IgD-negative memory B cell (primary cell): ENCODE measurements around the gene CUL3. TPM values are rescaled to one million over a fixed set of nuclear protein-coding genes. Genes with fewer than 3 reads are reported as not detected.
"Not testable (repeated sequence)": the region's sequence is repeated elsewhere in the genome, so short reads cannot be mapped to it uniquely, and the experiment has no call there.

Experiments
- H3K27ac Mint-ChIP-seq, 3 donors: one replicate each; pipeline ENCODE4 v1.8.0; 2020 to 2022; ENCODE audit warnings: mild to moderate bottlenecking in 3 of 3, mixed read lengths in 3 of 3, moderate library complexity in 1 of 3
- H3K27me3 Mint-ChIP-seq: one replicate; pipeline ENCODE4 v1.8.0; 2021; ENCODE audit warnings: mixed read lengths
- H3K36me3 Mint-ChIP-seq: one replicate; pipeline ENCODE4 v1.8.0; 2020; ENCODE audit warnings: mild to moderate bottlenecking, mixed read lengths
- H3K4me1 Mint-ChIP-seq, 3 donors: one replicate each; pipeline ENCODE4 v1.8.0; 2020 to 2022; ENCODE audit warnings: mixed read lengths in 3 of 3, mild to moderate bottlenecking in 1 of 3
- H3K4me3 Mint-ChIP-seq, 4 donors: one replicate each; pipeline ENCODE4 v1.8.0; 2020 to 2022; ENCODE audit warnings: mild to moderate bottlenecking in 4 of 4, mixed read lengths in 4 of 4, moderate library complexity in 3 of 4
- H3K9me3 Mint-ChIP-seq, 3 donors: one replicate each; pipeline ENCODE4 v1.8.0; 2020 to 2021; ENCODE audit warnings: mixed read lengths in 3 of 3, mild to moderate bottlenecking in 1 of 3
- polyA plus RNA-seq: library from polyadenylated mRNA; unstranded; fragments of 300-500 nt; fragmentation: Illumina TruSeq; gene quantifications from one replicate; pipeline ENCODE4 v1.2.3, GENCODE V29; 2021

Gene CUL3
- polyA plus RNA-seq: 31.8 TPM

DNA sequence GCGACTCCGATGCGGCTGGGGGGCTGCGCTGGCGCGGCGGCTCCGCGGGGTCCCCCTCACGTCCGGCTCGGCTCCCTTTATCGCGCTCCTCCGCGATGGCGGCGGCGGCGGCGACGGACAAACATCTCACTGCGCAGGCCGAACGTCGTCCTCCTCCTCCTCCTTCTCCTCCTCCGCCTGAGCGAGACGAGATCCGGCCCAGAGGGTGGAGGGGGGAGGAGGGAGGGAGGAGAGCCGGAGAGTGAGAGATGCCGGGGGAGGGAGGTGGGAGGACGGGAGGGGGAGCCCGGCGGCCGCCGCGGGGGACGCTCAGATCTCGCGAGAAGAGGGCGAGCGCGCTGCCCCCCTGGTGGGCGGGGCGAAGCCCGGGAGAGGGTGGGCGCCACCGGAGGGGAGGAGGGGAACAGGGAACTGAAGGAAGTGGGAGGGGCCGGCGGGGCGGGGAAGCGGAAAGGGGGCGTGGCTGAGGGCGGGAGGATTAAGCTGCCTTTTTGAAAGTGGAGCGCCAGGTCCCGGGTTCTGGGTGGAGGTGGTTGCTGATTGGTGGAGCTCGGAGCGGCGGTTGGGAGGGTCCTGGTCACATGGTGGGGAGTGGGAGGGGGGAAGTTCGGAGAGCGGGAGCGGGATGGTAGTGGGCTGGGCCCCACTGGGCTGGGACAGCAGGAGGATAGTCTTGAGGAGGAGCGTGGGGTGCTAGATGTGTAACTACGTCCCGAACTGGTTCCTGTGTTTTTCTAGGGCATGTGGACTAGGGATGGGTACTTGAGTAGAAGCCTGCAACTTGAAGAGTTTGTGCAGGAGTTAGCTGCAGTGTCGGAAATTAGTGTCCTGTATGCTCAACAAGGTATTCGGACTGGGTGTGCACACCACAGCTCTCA is at the start of gene CUL3:
TSS of gene CUL3 (minus strand) at position 153 of the 878 bp plus-strand sequence. CDS start 354 bp downstream, outside the sequence.
- Mint-ChIP-seq H3K36me3 (peaks cover 4% of the 10 kb centered on the region), H3K4me3 (peak within 1 kb of the TSS; percentile 94 to 100 (median 98)), H3K9me3 (no peaks in the 10 kb centered on the region), H3K4me1 (peaks cover 21 to 26% (median 22%) of the 10 kb centered on the region in 3 donors), H3K27me3 (no peaks in the 10 kb centered on the region), H3K27ac (peak within 1 kb of the TSS; percentile 95 to 96 (median 95))

DNA sequence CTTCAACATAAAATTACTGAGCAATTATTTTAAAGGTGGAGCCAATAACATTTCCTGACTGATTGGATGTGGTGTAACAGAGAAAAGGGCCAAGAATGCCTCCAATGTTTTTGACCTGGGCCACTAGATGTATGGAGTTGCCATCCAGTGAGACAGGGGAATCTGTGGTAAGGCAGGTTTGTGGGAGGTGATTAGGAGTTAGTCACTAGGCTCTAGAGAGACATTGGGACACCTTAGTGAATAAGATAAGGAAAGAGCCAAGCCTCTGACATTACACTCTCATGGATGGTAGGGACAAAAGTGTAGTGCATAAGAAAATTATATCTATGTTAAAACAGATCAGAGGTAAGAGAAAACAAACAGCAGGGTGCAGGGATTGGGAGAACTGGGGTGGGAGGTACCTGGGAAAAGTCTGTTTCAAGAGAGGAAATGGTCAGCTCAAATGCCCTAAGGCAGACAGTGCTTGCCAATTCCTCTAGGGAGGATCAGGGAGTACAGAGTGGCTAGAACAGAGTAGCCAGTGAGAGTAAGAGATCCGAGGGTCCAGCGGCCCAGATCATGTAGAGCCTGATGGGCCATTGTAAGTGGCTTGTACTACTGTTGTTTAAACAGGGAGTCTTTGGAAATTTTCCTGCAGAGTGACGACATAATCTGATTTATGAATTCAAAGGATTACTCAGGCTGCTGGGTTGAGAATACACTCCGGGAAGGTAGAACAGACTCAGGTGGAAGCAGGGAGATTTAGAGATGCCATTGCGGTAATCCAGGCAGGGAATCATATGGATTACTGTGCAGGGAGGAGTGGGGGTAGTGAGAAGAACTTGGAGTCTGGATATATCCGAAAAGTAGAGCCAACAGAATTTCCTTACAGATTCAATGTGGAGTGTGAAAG is 45.7 kb upstream of the CUL3 start:
- H3K9me3 Mint-ChIP-seq: no peaks in the 10 kb centered on the region

DNA sequence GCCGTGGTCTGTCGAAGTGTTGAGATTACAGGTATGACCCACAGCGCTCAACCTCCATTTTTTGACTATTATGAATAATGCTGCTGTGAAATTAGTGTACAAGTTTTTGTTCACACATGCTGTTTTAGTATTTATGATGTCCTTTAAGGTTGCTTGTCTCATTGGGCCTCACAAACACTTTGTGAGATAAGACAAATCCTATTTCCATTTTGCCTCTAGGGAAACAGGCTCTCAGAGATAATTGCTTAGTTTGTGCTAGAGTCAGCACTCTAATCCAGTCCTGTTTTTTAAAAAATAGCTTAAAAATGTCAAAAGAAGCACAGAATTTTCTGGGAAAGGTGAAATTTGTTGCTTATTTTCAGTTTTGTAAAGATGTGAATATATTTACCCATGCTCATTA is 43.3 kb upstream of the CUL3 start:
- H3K27ac Mint-ChIP-seq: no peak overlapping the region
- no peaks in the 10 kb centered on the region for H3K9me3 Mint-ChIP-seq
- no peak overlapping the region for H3K4me3 Mint-ChIP-seq
- peaks cover 0 to 1% (median 0%) of the 10 kb centered on the region in 3 donors for H3K4me1 Mint-ChIP-seq
- no peaks in the 10 kb centered on the region for H3K36me3 Mint-ChIP-seq
- H3K27me3 Mint-ChIP-seq: no peaks in the 10 kb centered on the region

More for the DNA sequence above, 45.7 kb upstream of the CUL3 start:
- Mint-ChIP-seq H3K4me1 (peaks cover 0 to 1% (median 0%) of the 10 kb centered on the region in 3 donors), H3K27ac (no peak overlapping the region), H3K4me3 (no peak overlapping the region), H3K36me3 (no peaks in the 10 kb centered on the region), H3K27me3 (no peaks in the 10 kb centered on the region)

DNA sequence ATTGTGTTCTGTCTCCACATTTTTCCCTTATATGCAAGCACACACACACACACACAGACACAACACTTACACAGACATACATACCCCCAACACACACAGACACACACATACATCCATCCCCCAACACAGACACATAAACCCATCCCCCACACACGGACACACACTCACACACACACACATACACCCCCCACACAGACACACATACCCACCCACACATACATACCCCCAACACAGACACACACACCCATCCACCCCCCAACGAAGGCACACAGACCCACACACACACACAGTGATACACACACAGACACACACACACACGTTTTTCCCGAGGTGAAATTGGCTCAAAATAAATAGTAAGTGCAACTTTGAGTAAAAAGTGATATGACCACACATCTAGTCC is 41.6 kb upstream of the CUL3 start:
- H3K9me3 Mint-ChIP-seq: no peaks in the 10 kb centered on the region
- H3K27ac Mint-ChIP-seq: no peak overlapping the region
- H3K4me1 Mint-ChIP-seq: peaks cover 0 to 1% (median 0%) of the 10 kb centered on the region in 3 donors
- H3K4me3 Mint-ChIP-seq: no peak overlapping the region
- no peaks in the 10 kb centered on the region for H3K36me3 Mint-ChIP-seq
- H3K27me3 Mint-ChIP-seq: no peaks in the 10 kb centered on the region

DNA sequence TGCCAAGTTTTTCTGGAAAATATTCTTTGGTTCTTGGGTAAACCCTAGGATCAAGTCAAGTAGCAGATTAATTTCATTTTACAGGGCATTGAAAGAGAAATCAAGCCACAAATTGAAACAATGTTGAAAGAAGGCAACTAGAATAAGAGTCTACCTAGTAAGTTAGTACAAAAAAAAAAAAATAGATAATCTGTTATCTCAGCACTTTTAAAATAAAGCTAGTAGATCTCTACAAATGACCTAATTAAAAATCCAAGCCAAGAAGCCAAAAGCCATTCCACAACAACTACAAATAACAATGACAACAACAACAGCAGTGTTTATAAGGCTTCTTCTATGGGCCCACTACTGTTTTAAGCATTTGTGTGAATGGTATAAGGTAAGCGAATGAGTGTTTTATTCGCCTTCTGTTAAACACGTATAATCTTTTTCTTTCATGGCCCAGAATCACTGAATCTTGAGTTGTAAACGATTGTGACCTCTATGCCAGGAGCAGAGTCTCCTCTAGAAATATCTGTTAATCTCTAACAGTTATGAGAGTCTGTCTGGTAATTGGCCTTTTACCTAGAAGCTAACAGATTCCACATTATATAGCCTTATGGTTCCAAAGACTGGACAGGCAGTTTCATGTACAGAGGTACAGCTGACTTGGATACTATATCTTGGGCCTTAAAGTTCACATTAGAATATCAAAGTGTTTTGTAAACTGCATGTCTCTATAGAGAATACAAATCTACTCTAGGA is 28.6 kb upstream of the CUL3 start:
- Mint-ChIP-seq H3K27me3 (no peaks in the 10 kb centered on the region), H3K36me3 (peaks cover 2% of the 10 kb centered on the region), H3K4me1 (peaks cover 0 to 3% (median 0%) of the 10 kb centered on the region in 3 donors), H3K9me3 (no peaks in the 10 kb centered on the region), H3K27ac (no peak overlapping the region), H3K4me3 (no peak overlapping the region)

DNA sequence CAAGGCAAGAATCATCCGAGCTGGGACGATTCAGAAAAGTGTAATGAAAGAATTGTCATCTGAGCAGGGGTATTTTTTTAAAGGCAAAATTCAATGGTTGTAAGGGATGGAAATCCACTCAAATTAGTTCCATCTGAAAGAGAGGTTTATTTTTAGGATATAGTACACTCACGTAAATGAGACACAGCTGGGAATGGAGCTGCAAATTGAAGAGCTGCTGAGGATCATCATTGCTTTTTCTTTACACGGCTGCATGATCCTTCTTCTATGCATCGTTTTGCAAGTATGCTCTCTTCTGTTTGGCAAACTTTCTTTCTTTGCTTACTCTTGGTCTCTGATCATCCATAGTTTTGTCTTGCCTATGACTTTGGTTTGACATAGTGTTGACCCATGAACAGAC is 27.4 kb upstream of the CUL3 start:
- Mint-ChIP-seq H3K27me3 (no peaks in the 10 kb centered on the region), H3K27ac (no peak overlapping the region), H3K4me1 (peaks cover 0 to 2% (median 0%) of the 10 kb centered on the region in 3 donors), H3K4me3 (no peak overlapping the region), H3K9me3 (no peaks in the 10 kb centered on the region), H3K36me3 (no peaks in the 10 kb centered on the region)

DNA sequence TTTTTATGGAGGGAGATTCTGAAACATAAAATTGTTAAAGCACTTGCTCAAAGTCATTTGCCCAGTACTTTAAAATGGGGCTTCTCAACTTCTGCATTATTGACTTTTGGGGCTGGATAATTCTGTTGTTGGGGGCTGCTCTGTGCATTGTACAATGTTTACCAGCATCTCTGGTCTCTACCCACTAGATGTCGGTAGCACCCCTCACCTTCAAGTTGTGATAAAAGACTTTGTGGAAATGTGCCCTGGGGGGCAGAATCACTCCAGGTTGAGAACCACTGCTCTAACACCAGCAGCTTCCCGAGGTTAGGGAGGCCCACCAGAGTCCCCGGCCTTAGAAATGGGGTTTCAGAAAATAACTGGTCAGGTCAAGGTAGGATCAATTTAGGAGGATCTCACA is 26.8 kb upstream of the CUL3 start:
- Mint-ChIP-seq H3K4me3 (no peak overlapping the region), H3K9me3 (no peaks in the 10 kb centered on the region), H3K27ac (no peak overlapping the region), H3K4me1 (peaks cover 0 to 2% (median 0%) of the 10 kb centered on the region in 3 donors), H3K27me3 (no peaks in the 10 kb centered on the region), H3K36me3 (no peaks in the 10 kb centered on the region)

DNA sequence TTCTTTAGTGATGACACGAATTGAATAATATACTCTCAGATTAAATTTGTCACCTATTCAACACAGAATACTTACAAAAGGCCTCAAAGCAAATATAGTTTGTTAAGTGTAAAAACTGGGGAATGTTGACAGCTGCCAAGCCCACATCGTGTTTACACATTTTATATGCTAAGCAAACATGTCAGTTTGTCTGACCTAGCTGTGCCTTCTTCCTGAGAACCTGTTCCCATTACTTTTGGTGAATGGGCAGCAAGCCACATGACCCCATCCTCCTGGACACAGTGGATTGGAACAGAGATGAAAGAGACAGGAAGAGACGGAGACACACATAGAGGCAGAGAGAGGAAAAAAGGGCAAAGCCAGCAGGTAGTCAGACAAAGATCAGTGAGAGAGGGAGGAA is 22.9 kb upstream of the CUL3 start:
- peaks cover 0 to 2% (median 0%) of the 10 kb centered on the region in 3 donors for H3K4me1 Mint-ChIP-seq
- no peaks in the 10 kb centered on the region for H3K9me3 Mint-ChIP-seq
- no peak overlapping the region for H3K4me3 Mint-ChIP-seq
- H3K36me3 Mint-ChIP-seq: peaks cover 1% of the 10 kb centered on the region
- H3K27ac Mint-ChIP-seq: no peak overlapping the region
- no peaks in the 10 kb centered on the region for H3K27me3 Mint-ChIP-seq

DNA sequence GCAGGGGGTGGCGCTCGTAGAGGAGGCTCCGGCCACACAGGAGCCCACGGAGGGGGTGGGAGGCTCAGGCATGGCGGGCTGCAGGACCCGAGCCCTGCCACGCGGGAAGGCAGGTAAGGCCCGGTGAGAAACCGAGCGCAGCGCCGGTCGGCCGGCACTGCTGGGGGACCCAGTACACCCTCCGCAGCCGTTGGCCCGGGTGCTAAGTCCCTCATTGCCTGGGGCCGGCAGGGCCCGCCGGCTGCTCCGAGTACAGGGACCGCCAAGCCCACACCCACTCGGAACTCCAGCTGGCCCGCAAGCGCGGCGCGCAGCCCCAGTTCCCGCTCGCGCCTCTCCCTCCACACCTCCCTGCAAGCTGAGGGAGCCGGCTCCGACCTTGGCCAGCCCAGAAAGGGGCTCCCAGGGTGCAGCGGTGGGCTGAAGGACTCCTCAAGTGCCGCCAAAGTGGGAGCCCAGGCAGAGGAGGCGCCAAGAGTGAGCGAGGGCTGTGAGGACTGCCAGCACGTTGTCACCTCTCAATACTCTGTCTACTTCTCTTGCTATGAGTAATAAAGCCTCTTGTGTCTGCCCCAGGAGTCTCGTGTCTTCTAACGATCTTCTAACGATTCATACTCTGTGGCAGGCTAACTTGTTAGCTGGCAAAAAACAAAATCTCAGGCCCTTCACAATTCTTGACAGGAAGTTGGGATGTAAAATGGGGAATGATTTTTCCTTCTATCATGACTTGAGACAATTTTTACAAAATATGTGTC is 18.8 kb upstream of the CUL3 start:
- Mint-ChIP-seq H3K4me3 (peak overlapping the region in 1 of 4 donors; percentile 7), H3K27ac (peak overlapping the region in 1 of 3 donors; percentile 14)
- H3K27me3 Mint-ChIP-seq, H3K9me3 Mint-ChIP-seq, H3K36me3 Mint-ChIP-seq, H3K4me1 Mint-ChIP-seq: not testable (repeated sequence)

DNA sequence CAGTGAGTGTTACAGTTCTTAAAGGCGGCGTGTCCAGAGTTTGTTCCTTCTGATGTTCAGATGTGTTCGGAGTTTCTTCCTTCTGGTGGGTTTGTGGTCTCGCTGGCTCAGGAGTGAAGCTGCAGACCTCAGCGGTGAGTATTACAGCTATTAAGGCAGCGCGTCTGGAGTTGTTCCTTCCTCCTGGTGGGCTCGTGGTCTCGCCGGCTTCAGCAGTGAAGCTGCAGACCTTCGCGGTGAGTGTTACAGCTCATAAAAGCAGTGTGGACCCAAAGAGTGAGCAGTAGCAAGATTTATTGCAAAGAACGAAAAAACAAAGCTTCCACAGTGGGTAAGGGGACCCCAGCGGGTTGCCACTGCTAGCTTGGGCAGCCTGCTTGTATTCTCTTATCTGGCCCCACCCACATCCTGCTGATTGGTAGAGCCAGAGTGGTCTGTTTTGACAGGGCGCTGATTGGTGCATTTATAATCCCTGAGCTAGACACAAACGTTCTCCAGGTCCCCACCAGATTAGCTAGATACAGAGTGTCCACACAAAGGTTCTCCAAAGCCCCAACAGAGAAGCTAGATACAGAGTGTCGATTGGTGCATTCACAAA is 17.7 kb upstream of the CUL3 start:
- H3K9me3 Mint-ChIP-seq, H3K27ac Mint-ChIP-seq, H3K36me3 Mint-ChIP-seq, H3K4me1 Mint-ChIP-seq, H3K27me3 Mint-ChIP-seq: not testable (repeated sequence)
- H3K4me3 Mint-ChIP-seq: peak overlapping the region; percentile 81 to 92 (median 86)

DNA sequence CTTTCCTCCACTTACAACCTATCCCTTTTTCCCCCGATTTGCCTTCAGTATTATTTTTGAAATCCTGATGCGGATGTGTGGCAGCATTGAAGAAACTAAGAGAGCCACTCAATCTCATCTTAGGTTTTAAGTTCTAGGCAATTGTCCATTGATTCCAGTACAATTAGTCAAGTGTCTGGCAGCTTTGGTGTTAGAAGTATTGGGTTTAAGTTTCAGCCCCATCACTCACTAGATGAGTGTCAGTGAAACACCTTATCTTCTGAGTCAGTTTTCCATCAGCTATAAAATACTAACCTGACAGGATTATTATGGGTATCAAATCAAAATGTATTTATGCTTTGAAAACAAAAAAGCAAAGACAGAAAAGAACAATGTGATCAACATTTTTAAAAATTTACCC is 16.8 kb upstream of the CUL3 start:
- H3K4me3 Mint-ChIP-seq: peak overlapping the region in 1 of 4 donors; percentile 83
- H3K4me1 Mint-ChIP-seq: peaks cover 0 to 8% (median 0%) of the 10 kb centered on the region in 3 donors
- H3K27ac Mint-ChIP-seq: no peak overlapping the region
- H3K9me3 Mint-ChIP-seq: no peaks in the 10 kb centered on the region
- no peaks in the 10 kb centered on the region for H3K27me3 Mint-ChIP-seq
- peaks cover 2% of the 10 kb centered on the region for H3K36me3 Mint-ChIP-seq

DNA sequence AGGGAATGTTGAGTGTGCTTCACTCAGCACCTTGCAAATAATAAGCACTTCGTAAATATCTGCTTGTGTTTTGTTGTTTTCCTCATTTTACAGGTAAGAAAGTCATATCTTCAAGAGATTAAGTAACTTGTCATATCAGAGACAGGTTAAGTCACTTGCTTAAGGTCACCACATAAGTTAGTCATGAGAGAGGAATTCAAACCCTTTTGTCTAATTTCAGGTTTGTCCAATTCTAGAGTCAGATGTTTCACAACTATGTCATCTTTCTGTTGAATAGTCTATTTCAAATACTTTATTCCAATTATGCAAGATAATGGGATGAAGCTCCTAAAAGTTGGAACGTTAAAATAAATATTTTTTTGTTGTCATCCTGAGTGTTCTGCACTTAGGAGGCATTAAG is 13.5 kb upstream of the CUL3 start:
- Mint-ChIP-seq H3K9me3 (no peaks in the 10 kb centered on the region), H3K4me3 (no peak overlapping the region), H3K27me3 (no peaks in the 10 kb centered on the region), H3K36me3 (peaks cover 2% of the 10 kb centered on the region), H3K4me1 (peaks cover 12 to 21% (median 15%) of the 10 kb centered on the region in 3 donors), H3K27ac (no peak overlapping the region)

DNA sequence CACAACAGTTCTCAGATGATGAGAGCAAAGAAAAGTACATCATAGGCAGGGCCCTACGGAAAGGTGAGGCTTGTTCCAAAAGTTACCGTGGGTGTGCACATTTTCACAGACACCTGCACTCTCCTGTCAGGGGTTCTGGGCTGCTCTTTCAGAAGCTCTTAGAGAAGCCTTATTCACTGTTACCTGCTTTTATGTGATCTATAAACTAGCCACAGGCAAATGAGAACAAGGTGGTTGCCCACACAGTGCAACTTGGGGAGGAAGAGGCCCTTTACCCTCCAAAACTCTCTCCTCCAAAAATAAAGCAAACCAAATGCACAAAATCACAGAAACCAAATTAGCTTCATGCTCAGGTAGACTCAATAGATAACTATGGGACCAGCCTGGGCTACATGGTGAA is 11.1 kb upstream of the CUL3 start:
- H3K9me3 Mint-ChIP-seq: peaks cover 0 to 2% (median 0%) of the 10 kb centered on the region in 3 donors
- peak overlapping the region in 2 of 3 donors; percentile 60 to 78 for H3K27ac Mint-ChIP-seq
- peaks cover 3% of the 10 kb centered on the region for H3K36me3 Mint-ChIP-seq
- H3K27me3 Mint-ChIP-seq: no peaks in the 10 kb centered on the region
- H3K4me3 Mint-ChIP-seq: peak overlapping the region in 2 of 4 donors; percentile 10 to 73
- peaks cover 14 to 16% (median 15%) of the 10 kb centered on the region in 3 donors for H3K4me1 Mint-ChIP-seq

DNA sequence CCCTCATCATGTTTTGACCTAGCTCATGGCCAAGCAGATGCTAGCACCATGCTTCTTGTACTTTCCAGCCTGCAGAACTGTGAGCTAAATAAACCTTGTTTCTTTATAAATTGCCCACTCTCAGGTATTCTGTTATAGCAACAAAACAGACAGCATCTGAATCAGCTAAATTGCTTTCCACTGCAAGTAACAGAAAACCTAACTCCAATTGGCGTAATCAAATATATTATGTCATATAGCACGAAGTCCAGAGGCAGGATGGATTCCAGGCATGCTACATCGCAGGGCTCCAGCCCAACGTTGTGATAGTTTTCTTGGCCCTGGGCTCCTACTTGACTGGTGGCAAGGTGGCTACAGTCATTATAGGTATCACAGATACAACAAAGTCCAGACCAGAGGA is 10.4 kb upstream of the CUL3 start:
- Mint-ChIP-seq H3K36me3 (peaks cover 4% of the 10 kb centered on the region), H3K27me3 (no peaks in the 10 kb centered on the region), H3K9me3 (peaks cover 0 to 2% (median 0%) of the 10 kb centered on the region in 3 donors), H3K27ac (no peak overlapping the region), H3K4me1 (peaks cover 14 to 16% (median 15%) of the 10 kb centered on the region in 3 donors), H3K4me3 (peak overlapping the region in 1 of 4 donors; percentile 60)
